GM20431 (cell line): Measurements from ENCODE around the gene CYTH1.

Experiments
- in situ Hi-C: fragments of 300-500 bp; cut with MseI, MboI; formaldehyde crosslinking; loops from one replicate; pipeline ENCODE4 v1.15.0; 2020; ENCODE audit warnings: low sequenced_read_pairs; ENCODE audit not compliant: unreplicated experiment

CYTH1 gene

DNA sequence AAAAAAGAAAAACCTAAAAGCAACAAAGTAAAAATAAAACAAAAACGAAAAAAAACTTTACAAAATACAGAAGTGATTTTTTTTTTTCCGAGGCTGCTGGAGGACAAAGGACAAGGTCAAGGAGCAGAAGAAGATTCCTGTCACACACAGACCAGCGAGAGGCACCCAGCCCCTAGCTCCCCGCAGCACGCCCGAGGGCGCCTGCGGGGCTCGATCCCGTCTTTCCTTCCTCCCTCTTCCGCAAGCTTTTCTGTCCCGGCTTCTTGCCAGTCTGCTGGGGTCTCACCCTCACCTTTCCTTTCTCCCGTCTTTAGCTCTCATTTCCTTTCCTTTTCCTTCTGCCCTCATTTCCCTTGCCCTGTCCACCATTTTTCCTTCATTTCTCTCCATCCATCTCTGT, 138.7 kb downstream of the CYTH1 start:
- in situ Hi-C loops = no loop called here

DNA sequence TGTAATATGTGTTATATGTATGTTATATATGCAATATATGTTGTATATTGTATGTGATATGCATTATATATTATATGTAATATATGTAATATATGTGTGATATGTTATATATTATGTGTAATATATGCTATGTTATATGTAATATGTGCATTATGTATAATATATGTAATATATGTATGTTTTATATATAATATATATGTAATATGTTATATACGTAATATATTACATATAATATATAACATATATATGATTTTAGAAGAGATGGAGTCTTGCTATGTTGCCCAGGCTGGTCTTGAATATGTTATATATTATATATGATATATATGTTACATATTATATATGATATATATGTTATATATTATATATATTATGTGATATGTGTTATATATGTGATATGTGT, 139.4 kb downstream of the CYTH1 start:
- in situ Hi-C loops = no loop called here

DNA sequence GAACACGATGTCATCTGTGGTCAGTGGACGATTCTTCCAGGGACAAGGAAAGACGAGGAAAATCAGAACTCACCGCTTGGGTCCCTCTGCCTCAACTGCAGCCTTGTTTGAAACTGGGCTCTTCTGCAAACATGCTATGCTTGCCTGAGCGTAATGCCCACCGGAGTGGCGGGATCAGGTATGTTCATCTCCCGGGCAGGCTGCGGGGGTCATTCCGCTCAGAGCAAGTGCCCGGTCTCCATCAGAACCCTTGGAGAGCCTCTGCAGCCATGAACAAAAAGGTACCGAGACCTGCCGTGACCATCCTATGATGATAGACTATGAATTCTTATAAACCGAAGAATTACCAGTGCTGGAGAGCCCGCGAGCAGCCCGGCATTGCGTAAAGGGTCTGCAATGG, 140.4 kb downstream of the CYTH1 start:
- in situ Hi-C loops = no loop called here

DNA sequence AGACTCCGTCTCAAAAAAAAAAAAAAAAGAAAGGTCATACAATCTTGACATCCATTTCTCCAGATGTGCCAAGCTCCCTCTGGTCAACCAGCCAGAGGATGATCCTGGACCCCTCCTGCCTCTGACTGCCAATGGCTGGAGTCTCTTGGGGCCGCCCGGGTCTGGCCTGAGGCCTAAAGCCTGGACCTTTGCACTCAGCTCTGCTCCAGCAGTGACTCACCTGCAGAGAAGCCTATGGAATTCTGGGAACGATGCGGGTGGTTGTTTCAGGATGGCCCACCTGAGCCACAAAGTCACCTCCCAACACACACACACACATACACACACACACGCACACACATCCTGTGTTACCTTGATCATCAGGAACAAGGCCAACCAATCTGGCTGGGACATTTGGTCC, 140.8 kb downstream of the CYTH1 start:
- in situ Hi-C loops = no loop called here

DNA sequence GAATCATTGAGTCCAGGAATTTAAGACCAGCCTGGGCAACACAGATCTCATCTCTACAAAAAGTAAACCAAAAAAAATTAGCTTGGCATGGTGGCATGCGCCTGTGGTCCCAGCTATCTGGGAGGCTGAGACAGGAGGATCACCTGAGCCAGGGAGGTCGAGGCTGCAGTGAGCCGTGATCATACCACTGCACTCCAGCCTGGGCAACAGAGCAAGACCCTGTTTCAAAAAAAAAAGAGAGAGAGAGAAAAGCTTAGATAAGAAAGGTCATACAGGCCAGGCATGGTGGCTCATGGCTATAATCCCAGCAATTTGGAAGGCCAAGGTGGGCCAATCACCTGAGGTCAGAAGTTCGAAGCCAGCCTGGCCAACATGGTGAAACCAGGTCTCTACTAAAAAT, 141.4 kb downstream of the CYTH1 start:
- in situ Hi-C loops = no loop called here

DNA sequence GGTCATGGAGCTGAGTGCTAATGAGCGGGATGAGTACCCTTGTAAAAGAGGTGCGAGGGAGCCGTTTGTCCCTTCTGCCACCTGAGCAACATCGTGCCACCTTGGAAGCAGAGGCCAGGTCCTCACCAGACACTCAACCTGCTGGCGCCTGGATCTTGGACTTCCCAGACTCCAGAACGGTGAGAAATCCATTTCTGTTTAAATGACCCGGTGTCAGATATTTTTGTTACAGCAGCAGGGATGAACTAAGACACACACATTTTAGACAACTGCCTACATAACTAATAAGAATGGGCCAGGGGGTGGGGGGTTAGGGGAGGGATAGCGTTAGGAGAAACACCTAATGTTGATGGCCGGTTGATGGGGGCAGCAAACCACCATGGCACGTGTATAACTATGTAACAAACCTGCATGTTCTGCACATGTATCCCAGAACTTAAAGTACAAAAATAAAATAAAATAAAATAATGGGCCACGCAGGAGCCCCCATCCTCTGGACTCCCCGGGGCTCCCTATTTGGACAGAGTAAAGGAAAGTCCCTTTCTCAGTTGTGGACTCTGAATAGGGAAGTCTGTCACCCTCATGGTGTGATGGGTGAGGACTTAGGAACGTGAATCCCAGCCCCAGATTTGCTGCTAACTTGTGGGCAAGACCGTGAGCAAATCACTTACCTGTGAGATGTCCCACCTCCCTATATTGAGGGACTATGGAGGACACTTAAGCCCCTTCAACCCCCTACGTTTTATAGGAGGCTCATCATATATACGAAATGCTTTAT, 144.2 kb downstream of the CYTH1 start:
- in situ Hi-C loops = no loop called here

DNA sequence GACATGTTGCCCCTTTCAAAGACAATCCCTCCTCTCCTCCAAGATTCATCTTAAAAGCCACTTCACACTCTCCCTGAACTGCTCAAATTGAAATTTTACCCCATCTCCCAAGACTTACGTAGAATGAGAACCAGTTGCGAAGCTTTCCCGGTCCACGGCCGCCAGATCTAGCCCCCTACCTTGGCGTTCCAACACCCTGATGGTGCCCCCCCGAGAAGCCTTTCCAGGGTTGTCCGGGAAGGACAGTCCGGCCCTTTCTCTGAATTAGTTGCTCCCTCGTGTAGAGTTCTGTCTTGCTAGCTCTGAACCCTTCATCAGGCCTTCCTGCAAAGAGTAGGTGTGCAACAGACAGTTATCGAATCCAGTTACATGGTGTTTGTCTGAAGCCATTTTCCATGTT, 144.9 kb downstream of the CYTH1 start:
- in situ Hi-C loops = no loop called here

DNA sequence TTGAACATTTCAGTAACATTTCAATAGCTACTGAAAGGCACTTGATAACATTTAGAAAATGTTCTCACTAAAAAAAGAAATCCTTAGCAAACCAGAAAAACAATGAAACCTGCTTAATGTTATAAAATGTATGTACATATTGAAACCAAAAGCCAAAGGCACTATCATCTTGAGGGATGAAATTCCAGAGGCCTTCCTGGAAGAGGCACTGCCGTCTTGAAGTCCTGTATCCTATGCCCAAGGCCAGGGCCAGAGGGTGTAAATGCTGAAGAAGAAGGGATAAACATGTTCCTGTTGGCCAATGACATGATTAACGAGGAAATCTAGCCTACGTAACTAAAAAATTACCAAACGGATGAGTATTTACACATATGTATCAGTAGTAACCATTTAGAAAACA, 147.9 kb downstream of the CYTH1 start:
- in situ Hi-C loops = no loop called here

DNA sequence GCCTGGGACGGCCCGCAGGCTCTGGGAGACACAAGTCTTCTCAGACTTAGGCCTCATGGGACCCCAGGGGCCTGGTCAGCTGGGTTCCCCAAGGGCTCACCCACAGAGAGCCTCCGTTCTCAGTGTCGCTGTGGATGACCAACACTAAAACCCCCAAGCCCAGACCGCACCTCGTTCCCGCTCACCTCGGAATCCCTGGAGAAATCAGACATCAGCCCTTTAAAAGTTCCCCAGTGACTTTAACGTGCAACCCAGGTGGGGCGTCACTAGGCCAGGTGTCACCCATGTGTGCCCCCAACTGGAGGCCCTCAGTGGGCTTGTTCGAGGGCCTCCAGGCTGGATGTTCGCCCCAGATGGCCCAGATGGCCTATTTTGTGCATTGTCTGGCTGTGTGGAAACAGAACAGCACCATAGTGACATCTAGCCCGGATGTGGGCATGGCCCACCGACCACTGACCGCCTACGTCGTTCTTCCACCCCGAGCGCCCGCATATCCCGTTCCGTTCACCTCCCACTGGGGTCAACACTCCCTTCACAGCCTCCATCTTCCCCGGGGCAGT, 152.6 kb downstream of the CYTH1 start:
- in situ Hi-C loops = no loop called here

DNA sequence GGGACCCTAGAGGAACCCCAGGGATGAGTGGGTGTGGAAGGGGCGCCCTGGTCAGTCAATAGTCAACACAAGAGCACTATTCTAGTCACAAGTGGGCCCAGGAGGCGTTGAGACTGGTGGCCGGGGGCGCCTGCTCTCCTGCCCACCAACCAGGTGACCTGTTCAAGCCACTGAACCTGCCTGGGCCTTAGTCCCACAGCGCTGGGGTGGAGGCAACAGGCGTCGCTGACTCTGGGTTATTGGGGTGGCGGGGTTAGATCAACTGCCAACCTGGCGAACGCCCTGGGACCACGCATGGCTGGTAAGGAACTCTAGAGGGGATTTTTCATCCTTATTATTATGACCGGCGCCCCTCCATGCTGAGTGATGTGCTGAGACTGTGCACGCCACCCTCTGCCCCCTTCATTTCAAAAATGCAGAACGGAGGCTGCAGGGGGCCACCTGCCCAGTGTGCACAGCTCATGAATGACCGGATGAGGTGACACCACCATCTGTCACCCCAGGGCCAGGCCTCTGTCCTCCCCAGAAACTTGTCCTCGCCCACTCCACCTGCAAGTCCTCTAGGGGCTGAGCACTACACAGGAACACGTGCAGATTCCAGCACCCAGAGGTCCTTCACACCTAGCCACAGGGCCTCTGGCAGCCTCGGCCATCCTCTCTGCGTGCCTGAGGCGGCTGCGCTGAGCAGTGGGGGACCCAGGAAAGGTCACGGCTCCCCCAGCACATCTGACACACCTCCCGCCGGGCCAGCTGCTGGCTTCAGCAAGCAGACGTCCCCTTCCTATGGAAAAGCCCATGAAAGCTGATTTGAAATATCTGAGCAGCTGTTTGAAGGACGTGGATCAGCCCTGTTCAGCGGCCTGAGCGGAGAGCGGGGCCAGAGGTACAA, 153.3 kb downstream of the CYTH1 start:
- in situ Hi-C loops = no loop called here

DNA sequence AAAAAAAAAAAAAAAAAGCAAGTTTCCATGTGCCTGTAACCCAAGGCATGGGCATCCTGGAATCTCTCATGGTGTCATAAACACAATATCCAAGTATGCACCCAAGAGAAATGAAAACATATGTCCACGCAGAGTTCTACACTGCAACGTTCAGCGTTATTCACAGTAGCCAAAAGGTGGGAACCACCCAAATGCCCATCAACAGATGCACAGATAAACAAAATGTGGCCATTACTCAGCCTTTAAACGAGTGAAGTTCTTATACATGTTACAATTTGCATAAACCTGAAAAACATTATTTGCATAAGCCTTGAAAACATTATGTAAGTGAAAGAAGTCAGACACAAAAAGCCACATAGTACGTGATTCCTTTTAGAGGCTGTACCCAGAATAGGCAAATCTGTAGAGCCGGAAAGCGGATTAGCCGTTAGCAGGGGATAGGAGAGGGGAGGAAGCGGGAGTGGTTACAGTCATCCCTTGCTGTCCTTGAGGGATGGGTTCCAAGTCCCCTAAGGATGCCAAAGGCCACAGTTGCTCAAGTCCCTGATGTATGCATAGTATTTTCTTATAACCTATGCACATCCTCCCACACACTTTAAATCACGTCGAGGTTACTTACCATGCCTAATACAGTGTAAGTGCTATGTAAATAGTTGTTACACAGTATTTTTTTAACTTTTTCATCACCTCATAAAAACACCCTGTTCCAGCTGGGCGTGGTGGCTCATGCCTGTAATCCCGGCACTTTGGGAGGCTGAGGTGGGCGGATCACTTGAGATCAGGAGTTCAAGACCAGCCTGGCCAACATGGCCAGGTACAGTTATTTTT, 157.5 kb downstream of the CYTH1 start:
- in situ Hi-C loops = no loop called here
